ENCODE data around the gene PHACTR2.

The PHACTR2 gene

GRCh38 chr6:143744551-143745165 lies 66.9 kb downstream of the PHACTR2 start:
- in situ Hi-C loops (cut with MboI; ENCODE audit: low sequenced_read_pairs, unreplicated experiment): no loop called here
- no peak for TF ChIP-seq CTCF (IDR thresholded peaks at IDR 0.05; ENCODE audit: borderline replicate concordance, control extremely low read depth, extremely low read depth, insufficient read depth, missing control alignments)
- DNase-seq (ENCODE audit: low spot score): no peak

- DNase-seq (ENCODE audit: low spot score): no peak
- in situ Hi-C loops (cut with MboI; ENCODE audit: low sequenced_read_pairs, unreplicated experiment): no loop called here
- TF ChIP-seq CTCF (IDR thresholded peaks at IDR 0.05; ENCODE audit: borderline replicate concordance, control extremely low read depth, extremely low read depth, insufficient read depth, missing control alignments): no peak
Measured at GRCh38 chr6:143745166-143746133, 67.7 kb downstream of the PHACTR2 start.

- no peak for DNase-seq (ENCODE audit: low spot score)
Measured at GRCh38 chr6:143746202-143747119, 68.7 kb downstream of the PHACTR2 start.

GRCh38 chr6:143747347-143747842 lies 69.6 kb downstream of the PHACTR2 start:
- in situ Hi-C loops (cut with MboI; ENCODE audit: low sequenced_read_pairs, unreplicated experiment): no loop called here
- DNase-seq (ENCODE audit: low spot score): no peak
- no peak for TF ChIP-seq CTCF (IDR thresholded peaks at IDR 0.05; ENCODE audit: borderline replicate concordance, control extremely low read depth, extremely low read depth, insufficient read depth, missing control alignments)

More at GRCh38 chr6:143746202-143747119, 68.7 kb downstream of the PHACTR2 start:
- TF ChIP-seq CTCF (IDR thresholded peaks at IDR 0.05; ENCODE audit: borderline replicate concordance, control extremely low read depth, extremely low read depth, insufficient read depth, missing control alignments): no peak
- in situ Hi-C loops (cut with MboI; ENCODE audit: low sequenced_read_pairs, unreplicated experiment): no loop called here

- TF ChIP-seq CTCF (IDR thresholded peaks at IDR 0.05; ENCODE audit: borderline replicate concordance, control extremely low read depth, extremely low read depth, insufficient read depth, missing control alignments): no peak
- DNase-seq (ENCODE audit: low spot score): no peak
- in situ Hi-C loops (cut with MboI; ENCODE audit: low sequenced_read_pairs, unreplicated experiment): no loop called here
Measured at GRCh38 chr6:143749891-143750290, 72.1 kb downstream of the PHACTR2 start.

- no peak for DNase-seq (ENCODE audit: low spot score)
- TF ChIP-seq CTCF (IDR thresholded peaks at IDR 0.05; ENCODE audit: borderline replicate concordance, control extremely low read depth, extremely low read depth, insufficient read depth, missing control alignments): no peak
- in situ Hi-C loops (cut with MboI; ENCODE audit: low sequenced_read_pairs, unreplicated experiment): no loop called here
Measured at GRCh38 chr6:143750877-143751276, 73.1 kb downstream of the PHACTR2 start.
